SK-N-SH treated with all-trans-retinoic acid at 6 μM for 48 hours (cell line): ENCODE data around the gene RWDD4.

Experiments used
- ARNTL ChIP-seq: fragments of 450-650 bp; formaldehyde crosslinking; IDR thresholded peaks from 2 replicates; pipeline ENCODE4 v1.5.0; 2020; ENCODE audit warnings: low read depth, mild to moderate bottlenecking, moderate library complexity, borderline replicate concordance
- CREB5 ChIP-seq: fragments of 250-450 bp; sonication (Bioruptor Pico); IDR thresholded peaks from 2 replicates; pipeline ENCODE4 v1.5.1; 2020; ENCODE audit warnings: low read depth, mild to moderate bottlenecking, moderate library complexity
- ISL1 ChIP-seq: fragments of 250-450 bp; sonication (Bioruptor Pico); IDR thresholded peaks from 2 replicates; pipeline ENCODE4 v2.1.2; 2022; ENCODE audit warnings: mild to moderate bottlenecking, moderate library complexity
- PATZ1 ChIP-seq: fragments of 250-450 bp; sonication (Bioruptor Pico); IDR thresholded peaks from 2 replicates; pipeline ENCODE4 v1.8.0; 2020; ENCODE audit warnings: mild to moderate bottlenecking, moderate library complexity, borderline replicate concordance
- POU6F1 ChIP-seq: fragments of 250-450 bp; sonication (Bioruptor Pico); IDR thresholded peaks from 2 replicates; pipeline ENCODE4 v1.8.0; 2021; ENCODE audit warnings: low read depth, mild to moderate bottlenecking, moderate library complexity, borderline replicate concordance
- PPARA ChIP-seq: fragments of 250-450 bp; sonication (Bioruptor Pico); IDR thresholded peaks from 2 replicates; pipeline ENCODE4 v1.5.0; 2020; ENCODE audit warnings: mild to moderate bottlenecking, borderline replicate concordance
- RARB ChIP-seq: fragments of 250-450 bp; sonication (Bioruptor Pico); IDR thresholded peaks from 2 replicates; pipeline ENCODE4 v1.8.0; 2021; ENCODE audit warnings: mild to moderate bottlenecking, moderate library complexity
- TSHZ2 ChIP-seq: fragments of 250-450 bp; sonication (Bioruptor Pico); IDR thresholded peaks from 2 replicates; pipeline ENCODE4 v1.5.0; 2020; ENCODE audit warnings: mild to moderate bottlenecking, moderate library complexity
- ZFP30 ChIP-seq: fragments of 450-650 bp; formaldehyde crosslinking; IDR thresholded peaks from 2 replicates; pipeline ENCODE4 v1.5.0; 2022; ENCODE audit warnings: mild to moderate bottlenecking, moderate library complexity
- ZNF565 ChIP-seq: fragments of 450-650 bp; formaldehyde crosslinking; conservative IDR thresholded peaks from 2 replicates; pipeline ENCODE4 v1.5.0; 2020; ENCODE audit warnings: low read depth, mild to moderate bottlenecking, moderate library complexity

- TF ChIP-seq CREB5 (CRISPR knock-in tag) (no peak), PPARA (CRISPR knock-in tag) (no peak), RARB (no peak), ARNTL (CRISPR knock-in tag) (no peak), ZFP30 (CRISPR knock-in tag) (no peak), PATZ1 (CRISPR knock-in tag) (no peak), ZNF565 (CRISPR knock-in tag) (no peak), ISL1 (CRISPR knock-in tag) (no peak), POU6F1 (CRISPR knock-in tag) (no peak), TSHZ2 (CRISPR knock-in tag) (no peak)
Observed at GRCh38 chr4:183670960-183671555, 12.1 kb upstream of the RWDD4 start.
